Erythroblast (primary cell): ENCODE measurements around the gene HSD11B1.

Experiments used
- DNase-seq, 2 experiments: peaks; one replicate each; lab custom pipeline; 2025; lab: John Stamatoyannopoulos, UW
- GATA1 ChIP-seq: IDR thresholded peaks from 2 replicates; pipeline ENCODE4 v1.6.1; 2011; ENCODE audit warnings: low read depth, mild to moderate bottlenecking, control low read depth, low read length, moderate library complexity
- POLR2A ChIP-seq: IDR thresholded peaks from 2 replicates; pipeline ENCODE4 v1.6.1; 2011; ENCODE audit warnings: mild to moderate bottlenecking, low read length

HSD11B1 gene

DNA sequence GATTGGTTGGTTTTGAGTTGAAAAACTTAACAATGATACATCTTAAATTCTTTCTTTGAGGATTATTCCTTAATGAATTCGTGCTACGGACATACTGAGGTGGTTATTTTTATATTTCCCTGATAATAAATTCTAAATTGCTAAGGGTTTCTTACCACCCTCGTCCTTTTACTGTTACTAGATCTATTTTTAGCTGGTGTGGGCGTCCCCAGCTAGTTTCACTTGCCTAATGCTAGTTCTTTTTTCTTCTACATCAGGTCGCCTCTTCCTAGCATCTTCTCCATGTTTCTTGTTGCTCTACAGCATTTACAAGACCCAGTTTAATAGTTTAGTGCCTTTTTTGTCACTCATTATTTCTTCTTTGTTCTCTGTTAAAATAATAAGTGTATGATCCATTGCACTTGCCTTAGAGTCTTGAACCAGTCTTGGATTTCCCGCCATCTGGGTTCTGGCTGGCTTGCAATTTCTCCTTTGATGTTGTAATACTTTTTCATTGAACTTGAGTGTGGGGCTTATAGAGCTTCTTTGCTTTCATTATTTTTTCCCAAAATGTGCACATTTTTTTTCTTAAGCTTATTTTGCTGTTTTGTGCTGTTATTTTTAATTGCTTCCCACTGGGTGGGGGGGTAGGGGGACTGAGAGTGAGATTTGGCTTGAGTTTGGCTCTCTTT, 677 bp upstream of the HSD11B1 start:
- TF ChIP-seq GATA1 (no peak), POLR2A (no peak)
- no peak for DNase-seq

DNA sequence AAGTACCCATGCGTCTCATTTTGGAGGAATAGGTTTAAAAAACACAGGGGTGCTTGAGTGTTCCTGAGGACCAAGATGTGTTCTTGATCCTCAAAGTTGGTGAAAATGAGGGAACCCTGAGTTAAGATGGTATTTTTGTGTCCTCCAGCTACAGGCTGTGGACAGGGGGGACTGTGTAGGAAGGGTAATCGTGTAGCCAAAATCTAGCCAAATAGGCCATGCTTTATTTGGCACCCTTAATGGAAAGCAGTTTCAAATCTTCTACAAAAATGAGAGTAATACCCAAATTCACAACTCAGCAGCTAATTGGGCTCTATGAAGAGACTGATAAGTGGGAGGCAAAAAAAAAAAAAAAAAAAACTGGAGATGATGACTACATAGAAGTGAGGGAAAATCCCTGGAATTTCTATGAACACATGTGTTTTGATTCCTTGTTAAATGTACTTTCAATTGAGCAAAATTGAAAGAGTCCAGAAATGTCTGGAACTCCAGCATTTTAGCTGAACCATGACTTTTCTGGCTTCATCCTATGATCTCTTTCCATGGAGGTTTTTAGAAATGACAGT, 470 bp downstream of the HSD11B1 start:
- DNase-seq, result no peak
- TF ChIP-seq GATA1 (no peak), POLR2A (no peak)

GRCh38 chr1:209706622-209707021, 2.0 kb downstream of the HSD11B1 start:
- no peak for DNase-seq
- TF ChIP-seq GATA1 (no peak), POLR2A (no peak)

DNA sequence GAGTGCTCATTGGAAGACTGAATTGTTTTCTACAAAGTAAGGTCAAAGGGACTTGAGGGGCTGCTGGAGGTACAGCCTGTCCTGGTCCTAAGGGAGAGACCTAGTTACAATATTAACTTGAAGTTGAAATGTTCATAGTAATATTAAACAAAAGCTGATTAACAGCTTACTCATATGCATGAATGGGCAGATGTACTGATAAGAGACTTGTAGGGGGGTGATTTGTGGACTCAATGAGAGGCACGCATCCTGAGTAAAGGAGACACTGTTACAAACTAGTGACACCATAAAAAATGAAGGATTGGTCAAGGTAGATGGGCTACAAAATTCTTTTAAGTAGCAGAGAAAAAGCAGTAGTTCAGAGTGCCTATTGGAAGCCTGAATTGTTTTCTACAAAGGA, 2.7 kb downstream of the HSD11B1 start:
- TF ChIP-seq GATA1, result no peak
- TF ChIP-seq POLR2A, result no peak
- no peak for DNase-seq

DNA sequence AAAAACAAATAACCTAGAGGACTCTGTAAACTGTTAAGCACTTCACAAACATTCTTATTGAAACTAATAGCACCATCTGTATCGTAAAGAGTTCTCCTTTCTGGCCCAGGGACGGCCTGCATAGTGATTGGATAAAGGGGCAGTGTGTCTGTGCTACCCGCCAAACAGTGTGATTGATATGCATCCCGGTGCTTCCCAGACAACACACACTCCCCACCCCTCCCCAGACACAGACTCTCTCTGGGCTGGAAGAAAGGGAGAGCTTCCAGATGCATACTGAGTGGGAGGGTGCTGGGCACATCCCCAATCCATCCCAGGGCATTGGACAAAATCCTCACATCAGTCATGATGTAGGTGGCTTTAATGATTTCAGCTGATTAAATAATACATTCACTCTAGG, 3.7 kb downstream of the HSD11B1 start:
- DNase-seq, result no peak
- TF ChIP-seq GATA1 (no peak), POLR2A (no peak)

DNA sequence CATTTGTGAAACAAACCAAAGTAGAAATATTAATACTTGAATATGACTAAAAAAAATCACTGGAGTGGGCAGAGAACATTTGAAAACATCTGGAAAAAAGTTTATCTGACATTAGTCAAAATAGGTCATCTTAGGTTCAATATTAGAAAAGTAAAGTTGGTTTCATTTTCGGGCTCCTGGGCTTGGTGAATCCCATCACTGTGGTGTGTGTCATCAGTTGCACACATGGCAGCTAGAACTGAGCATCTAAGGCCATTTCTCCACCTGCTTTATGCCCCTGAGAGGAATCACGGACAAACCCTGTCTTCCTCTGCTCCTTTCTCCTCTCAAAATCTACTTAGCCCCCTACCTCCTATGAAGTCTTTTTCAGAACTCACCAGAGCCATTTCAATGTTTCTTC, 5.4 kb downstream of the HSD11B1 start:
- DNase-seq, result no peak
- TF ChIP-seq POLR2A, result no peak
- TF ChIP-seq GATA1, result no peak

GRCh38 chr1:209710847-209711246, 6.2 kb downstream of the HSD11B1 start:
- TF ChIP-seq GATA1 (no peak), POLR2A (no peak)
- DNase-seq, result no peak

- no peak for DNase-seq
Measured at GRCh38 chr1:209714338-209714737, 9.7 kb downstream of the HSD11B1 start.

DNA sequence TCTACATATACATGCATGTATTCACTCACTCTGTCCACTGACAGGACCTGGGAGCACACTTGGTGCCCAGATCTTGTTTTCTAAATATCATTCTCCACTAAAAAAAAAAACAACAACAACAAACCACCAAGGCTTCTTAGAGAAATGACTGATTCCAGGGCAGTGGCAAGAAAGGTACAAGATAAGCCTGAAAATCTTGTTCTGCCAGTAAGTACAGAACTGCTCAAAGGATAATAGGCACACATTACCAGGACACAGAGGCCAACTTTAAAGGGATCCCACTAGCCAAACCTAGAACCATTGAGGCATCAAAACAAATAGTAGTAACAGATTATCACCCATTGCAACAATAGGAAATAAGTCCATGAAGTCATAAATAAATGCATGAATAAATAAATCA, 10.7 kb downstream of the HSD11B1 start:
- DNase-seq, result no peak
- TF ChIP-seq POLR2A (no peak), GATA1 (no peak)

More at GRCh38 chr1:209714338-209714737, 9.7 kb downstream of the HSD11B1 start:
- TF ChIP-seq POLR2A (no peak), GATA1 (no peak)

DNA sequence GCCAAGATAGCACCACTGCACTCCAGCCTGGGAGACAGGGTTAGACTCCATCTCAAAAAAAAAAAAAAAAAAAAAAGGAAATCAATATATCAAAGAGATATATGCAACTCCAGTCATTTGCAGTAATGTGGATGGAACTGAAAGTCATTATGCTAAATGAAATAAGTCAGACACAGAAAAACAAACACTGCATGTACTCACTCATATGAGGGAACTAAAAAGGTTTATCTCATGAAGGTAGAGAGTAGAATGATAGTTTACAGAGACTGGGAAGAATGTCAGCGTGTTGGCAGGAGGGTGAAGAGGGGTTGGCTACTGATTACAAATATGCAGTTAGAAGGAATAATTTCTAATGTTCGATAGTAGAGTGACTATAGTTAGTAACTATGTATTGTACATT, 13.2 kb downstream of the HSD11B1 start:
- TF ChIP-seq POLR2A, result no peak
- TF ChIP-seq GATA1, result no peak
- no peak for DNase-seq

GRCh38 chr1:209720326-209720725, 15.7 kb downstream of the HSD11B1 start:
- TF ChIP-seq GATA1, result no peak
- no peak for TF ChIP-seq POLR2A
- peak in 1 of 2 experiments; percentile 7 for DNase-seq

DNA sequence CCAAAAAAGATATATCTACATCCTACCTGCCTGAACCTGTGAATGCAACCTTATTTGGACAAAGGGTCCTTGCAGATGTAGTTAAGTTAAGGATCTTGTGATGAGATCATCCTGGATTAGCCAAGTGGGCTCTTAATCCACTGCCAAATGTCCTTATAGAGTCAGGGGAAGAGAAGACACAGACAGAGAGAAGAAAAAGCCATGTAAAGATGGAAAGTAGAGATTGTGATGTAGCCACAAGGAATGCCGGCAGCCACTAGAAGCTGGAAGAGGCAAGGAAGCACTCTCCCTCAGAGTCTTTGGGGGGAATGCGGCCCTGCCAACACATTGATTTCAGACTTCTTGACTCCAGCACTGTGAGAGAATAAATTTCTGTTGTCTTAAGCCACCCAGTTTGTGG, 16.2 kb downstream of the HSD11B1 start:
- no peak for TF ChIP-seq GATA1
- no peak for TF ChIP-seq POLR2A
- no peak for DNase-seq

DNA sequence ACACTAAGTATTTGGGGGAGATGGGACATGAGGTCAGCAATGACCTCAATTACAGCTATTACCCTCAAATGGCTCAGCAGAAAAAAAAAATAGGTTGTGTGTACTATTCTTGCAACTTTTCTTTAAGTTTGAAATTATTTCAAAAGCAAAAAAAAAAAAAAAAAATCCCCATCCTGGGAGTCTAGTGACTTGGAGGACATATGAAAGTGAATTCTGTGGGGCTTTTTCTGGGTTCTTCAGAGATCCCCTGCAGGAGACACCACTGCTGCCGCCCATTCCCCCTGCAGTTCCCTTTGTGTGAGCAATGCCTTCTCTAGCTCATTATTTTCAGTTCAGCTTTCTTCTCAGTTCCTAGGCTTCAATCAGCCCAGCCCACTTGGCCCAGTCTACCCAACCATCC, 16.7 kb downstream of the HSD11B1 start:
- no peak for DNase-seq
- TF ChIP-seq POLR2A (no peak), GATA1 (no peak)

GRCh38 chr1:209723265-209723664, 18.6 kb downstream of the HSD11B1 start:
- DNase-seq, result no peak
- TF ChIP-seq POLR2A (no peak), GATA1 (no peak)
